ENCODE measurements around the gene NID1. TPM values are rescaled to one million over a fixed set of nuclear protein-coding genes. Genes with fewer than 3 reads are reported as not detected.

Gene NID1
- total RNA-seq, 5 donors from 2014 or later (not counting 1 experiment from before 2014, with no cell fraction given), result 0.05 to 0.50 (median 0.34) TPM; not detected in 1

DNA sequence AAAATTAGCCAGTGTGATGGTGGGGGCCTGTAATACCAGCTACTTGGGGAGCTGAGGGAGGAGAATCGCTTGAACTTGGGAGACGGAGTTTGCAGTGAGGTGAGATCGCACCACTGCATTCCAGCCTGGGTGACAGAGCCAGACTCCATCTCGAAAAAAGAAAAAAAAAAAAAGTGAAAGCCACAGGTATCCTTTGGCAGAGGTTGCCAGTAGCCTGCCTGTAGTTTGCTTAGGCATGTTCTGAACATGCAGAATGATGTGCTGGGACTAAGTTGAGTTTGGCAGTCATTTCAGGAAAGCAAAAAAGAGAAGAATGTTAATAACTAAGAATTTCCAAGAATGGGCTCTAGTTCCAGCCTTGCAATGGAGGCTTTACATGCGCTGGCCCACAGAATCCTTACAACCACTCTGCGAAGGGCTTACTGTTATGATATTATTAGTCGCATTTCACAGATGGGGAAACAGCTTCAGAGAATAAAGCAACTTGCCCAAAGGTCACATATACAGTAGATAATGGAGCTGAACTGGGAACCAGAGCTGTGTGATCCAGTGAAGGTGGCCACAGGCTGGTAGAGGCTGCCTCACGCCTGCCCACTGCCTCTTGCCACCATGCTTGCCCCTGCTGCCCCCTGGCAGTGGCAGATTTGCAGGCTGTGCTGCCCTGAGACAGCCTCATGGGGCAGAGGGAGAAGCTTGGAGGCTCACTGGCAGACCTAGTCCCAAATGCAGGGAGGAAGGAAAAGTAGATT lies 131.7 kb downstream of the NID1 start:
- no peaks in the 10 kb centered on the region for H3K9me3 ChIP-seq
- Mint-ChIP-seq H3K9me3 (no peaks in the 10 kb centered on the region), H3K36me3 (no peaks in the 10 kb centered on the region), H3K4me1 (peaks cover 15 to 32% (median 26%) of the 10 kb centered on the region in 3 donors), H3K4me3 (no peak overlapping the region), H3K27ac (no peak overlapping the region), H3K27me3 (no peaks in the 10 kb centered on the region)
- H3K27me3 ChIP-seq (replicated peaks in 1 of 2; ENCODE audit: control insufficient read depth in 2 of 2, extremely low read depth in 1 of 2, insufficient read depth in 2 of 2, low read length in 1 of 2), result no peaks in the 10 kb centered on the region
- DNase-seq (peak in 1 of 35 experiments; percentile 8), ATAC-seq (replicated peaks in 1 of 4) (no peak)
- POLR2A ChIA-PET, result no interaction called here
- WGBS (ENCODE audit: insufficient coverage), result 93% methylated on average over 5 of the region's 8 CpGs
- peaks cover 9 to 11% of the 10 kb centered on the region in 2 experiments for H3K4me1 ChIP-seq (ENCODE audit: control insufficient read depth in 1 of 2, extremely low read depth in 1 of 2, insufficient read depth in 2 of 2, low read length in 2 of 2)
- no peak overlapping the region for H3K4me3 ChIP-seq (ENCODE audit: control insufficient read depth in 1 of 2, extremely low read depth in 1 of 2, low read length in 1 of 2)
- H3K27ac ChIP-seq (ENCODE audit: low read length), result no peak overlapping the region
- no peaks in the 10 kb centered on the region for H3K36me3 ChIP-seq (ENCODE audit: control insufficient read depth in 2 of 2, extremely low read depth in 1 of 2, insufficient read depth in 1 of 2, low read length in 1 of 2)
- CTCF ChIA-PET, result interaction anchor here in 1 of 2 donors (1.7 kb wide), 1 partner anchor 39 kb away, joined by 4 read pairs; no protein-coding TSS in a partner anchor

- no peaks in the 10 kb centered on the region for H3K9me3 ChIP-seq
- H3K4me3 ChIP-seq (ENCODE audit: control insufficient read depth in 1 of 2, extremely low read depth in 1 of 2, low read length in 1 of 2), result no peak overlapping the region
- no peak overlapping the region for H3K4me3 Mint-ChIP-seq
- CTCF ChIA-PET, result no interaction called here
- 62% methylated on average over 8 of the region's 8 CpGs for WGBS (ENCODE audit: insufficient coverage)
- peaks cover 12 to 26% (median 26%) of the 10 kb centered on the region in 3 donors for H3K4me1 Mint-ChIP-seq
- peaks cover 6 to 9% of the 10 kb centered on the region in 2 experiments for H3K4me1 ChIP-seq (ENCODE audit: control insufficient read depth in 1 of 2, extremely low read depth in 1 of 2, insufficient read depth in 2 of 2, low read length in 2 of 2)
- ATAC-seq (replicated peaks in 1 of 4) (no peak), DNase-seq (no peak)
- no peak overlapping the region for H3K27ac ChIP-seq (ENCODE audit: low read length)
- H3K27me3 Mint-ChIP-seq, result no peaks in the 10 kb centered on the region
- POLR2A ChIA-PET, result interaction anchor here in 1 of 2 donors (0.6 kb wide), 1 partner anchor 33 kb away, joined by 3 read pairs; no protein-coding TSS in a partner anchor
- H3K36me3 ChIP-seq (ENCODE audit: control insufficient read depth in 2 of 2, extremely low read depth in 1 of 2, insufficient read depth in 1 of 2, low read length in 1 of 2), result no peaks in the 10 kb centered on the region
- H3K27ac Mint-ChIP-seq, result no peak overlapping the region
- no peaks in the 10 kb centered on the region for H3K9me3 Mint-ChIP-seq
- H3K27me3 ChIP-seq (replicated peaks in 1 of 2; ENCODE audit: control insufficient read depth in 2 of 2, extremely low read depth in 1 of 2, insufficient read depth in 2 of 2, low read length in 1 of 2), result no peaks in the 10 kb centered on the region
- no peaks in the 10 kb centered on the region for H3K36me3 Mint-ChIP-seq
Measured at GRCh38 chr1:235932090-235932510, 132.8 kb downstream of the NID1 start.

DNA sequence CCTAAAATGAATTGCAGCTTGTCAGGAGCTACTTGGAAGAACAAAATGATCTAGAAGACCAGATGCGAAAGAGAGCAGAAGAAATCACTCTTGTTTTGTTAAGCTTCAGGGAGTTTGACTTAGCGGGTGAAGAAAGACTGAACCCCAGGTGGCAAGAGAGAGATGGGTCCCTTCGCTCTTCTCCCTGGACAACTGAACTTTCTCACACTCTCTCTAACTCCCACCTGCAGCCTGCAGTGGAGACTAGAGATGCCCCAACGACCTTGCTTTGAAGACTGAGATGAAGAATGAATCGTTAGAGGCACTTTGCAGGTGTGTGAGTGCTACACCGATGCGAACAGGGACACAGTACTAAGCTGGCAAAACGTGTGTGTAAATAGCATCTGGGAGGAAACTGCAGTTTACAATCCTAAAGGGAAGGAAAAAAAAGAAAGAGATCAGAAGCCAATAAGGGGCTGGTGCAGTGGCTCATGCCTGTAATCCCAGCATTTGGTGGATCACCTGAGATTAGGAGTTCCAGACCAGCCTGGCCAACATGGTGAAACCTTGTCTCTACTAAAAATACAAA lies 133.6 kb downstream of the NID1 start:
- Histone ChIP-seq H3K4me1 (ENCODE audit: control insufficient read depth in 1 of 2, extremely low read depth in 1 of 2, insufficient read depth in 2 of 2, low read length in 2 of 2) (peaks cover 2 to 9% of the 10 kb centered on the region in 2 experiments), H3K36me3 (ENCODE audit: control insufficient read depth in 2 of 2, extremely low read depth in 1 of 2, insufficient read depth in 1 of 2, low read length in 1 of 2) (no peaks in the 10 kb centered on the region), H3K27ac (ENCODE audit: low read length) (no peak overlapping the region), H3K27me3 (replicated peaks in 1 of 2; ENCODE audit: control insufficient read depth in 2 of 2, extremely low read depth in 1 of 2, insufficient read depth in 2 of 2, low read length in 1 of 2) (no peaks in the 10 kb centered on the region), H3K9me3 (no peaks in the 10 kb centered on the region), H3K4me3 (ENCODE audit: control insufficient read depth in 1 of 2, extremely low read depth in 1 of 2, low read length in 1 of 2) (no peak overlapping the region)
- no peaks in the 10 kb centered on the region for H3K9me3 Mint-ChIP-seq
- H3K36me3 Mint-ChIP-seq, result no peaks in the 10 kb centered on the region
- peaks cover 11 to 25% (median 24%) of the 10 kb centered on the region in 3 donors for H3K4me1 Mint-ChIP-seq
- WGBS (ENCODE audit: insufficient coverage), result 70% methylated on average over 5 of the region's 8 CpGs
- peak overlapping the region; percentile 17 to 56 for H3K27ac Mint-ChIP-seq
- CTCF ChIA-PET, result no interaction called here
- no peaks in the 10 kb centered on the region for H3K27me3 Mint-ChIP-seq
- DNase-seq (no peak), ATAC-seq (replicated peaks in 1 of 4) (no peak)
- H3K4me3 Mint-ChIP-seq, result no peak overlapping the region
- POLR2A ChIA-PET, result interaction anchor here in 1 of 2 donors (0.6 kb wide), 1 partner anchor 32 kb away, joined by 3 read pairs; no protein-coding TSS in a partner anchor

GRCh38 chr1:235930543-235930942 lies 134.3 kb downstream of the NID1 start:
- H3K27me3 Mint-ChIP-seq, result no peaks in the 10 kb centered on the region
- POLR2A ChIA-PET, result no interaction called here

DNA sequence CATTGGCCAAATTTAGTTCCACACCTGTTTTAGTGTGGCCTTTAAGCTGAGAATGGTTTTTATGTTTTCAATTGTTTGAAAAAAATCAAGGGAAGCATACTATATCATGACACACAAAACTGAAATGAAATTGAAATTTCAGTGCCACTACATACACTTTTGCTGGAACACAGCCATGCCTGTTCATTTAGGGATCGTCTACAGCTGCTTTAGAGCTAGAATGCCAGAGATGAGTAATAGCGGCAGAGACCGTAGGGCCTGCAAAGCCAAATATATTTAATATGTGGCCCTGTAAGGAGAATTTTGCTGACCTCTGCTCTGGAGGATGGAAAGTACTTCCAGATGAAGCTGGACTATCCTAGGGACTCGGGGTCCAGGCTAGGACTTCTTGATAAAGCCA lies 135.7 kb downstream of the NID1 start:
- Mint-ChIP-seq H3K27ac (no peak overlapping the region), H3K27me3 (no peaks in the 10 kb centered on the region), H3K9me3 (no peaks in the 10 kb centered on the region), H3K4me1 (peaks cover 9 to 25% (median 20%) of the 10 kb centered on the region in 3 donors), H3K36me3 (no peaks in the 10 kb centered on the region), H3K4me3 (no peak overlapping the region)
- DNase-seq (no peak), ATAC-seq (replicated peaks in 1 of 4) (no peak)
- no peak overlapping the region for H3K27ac ChIP-seq (ENCODE audit: low read length)
- H3K4me3 ChIP-seq (ENCODE audit: control insufficient read depth in 1 of 2, extremely low read depth in 1 of 2, low read length in 1 of 2), result no peak overlapping the region
- POLR2A ChIA-PET, result interaction anchor here in 1 of 2 donors (0.6 kb wide), 1 partner anchor 564 kb away, joined by 4 read pairs; no protein-coding TSS in a partner anchor
- no peaks in the 10 kb centered on the region for H3K9me3 ChIP-seq
- H3K4me1 ChIP-seq (ENCODE audit: control insufficient read depth in 1 of 2, extremely low read depth in 1 of 2, insufficient read depth in 2 of 2, low read length in 2 of 2), result peaks cover 4 to 9% of the 10 kb centered on the region in 2 experiments
- no CpG with 5 or more reads among the region's 4 CpGs for WGBS (ENCODE audit: insufficient coverage)
- CTCF ChIA-PET, result interaction anchor here in 1 of 2 donors (0.6 kb wide), 1 partner anchor 35 kb away, joined by 3 read pairs; no protein-coding TSS in a partner anchor
- no peaks in the 10 kb centered on the region for H3K27me3 ChIP-seq (replicated peaks in 1 of 2; ENCODE audit: control insufficient read depth in 2 of 2, extremely low read depth in 1 of 2, insufficient read depth in 2 of 2, low read length in 1 of 2)
- no peaks in the 10 kb centered on the region for H3K36me3 ChIP-seq (ENCODE audit: control insufficient read depth in 2 of 2, extremely low read depth in 1 of 2, insufficient read depth in 1 of 2, low read length in 1 of 2)

More at GRCh38 chr1:235930543-235930942, 134.3 kb downstream of the NID1 start:
- no peak for DNase-seq
- no peak overlapping the region for H3K27ac ChIP-seq (ENCODE audit: low read length)
- no peaks in the 10 kb centered on the region for H3K36me3 ChIP-seq (ENCODE audit: control insufficient read depth in 2 of 2, extremely low read depth in 1 of 2, insufficient read depth in 1 of 2, low read length in 1 of 2)
- no CpG with 5 or more reads among the region's 8 CpGs for WGBS (ENCODE audit: insufficient coverage)
- Mint-ChIP-seq H3K4me1 (peaks cover 4 to 20% (median 18%) of the 10 kb centered on the region in 3 donors), H3K27ac (no peak overlapping the region), H3K9me3 (no peaks in the 10 kb centered on the region), H3K4me3 (no peak overlapping the region), H3K36me3 (no peaks in the 10 kb centered on the region)
- CTCF ChIA-PET, result no interaction called here
- peaks cover 0 to 6% of the 10 kb centered on the region in 2 experiments for H3K4me1 ChIP-seq (ENCODE audit: control insufficient read depth in 1 of 2, extremely low read depth in 1 of 2, insufficient read depth in 2 of 2, low read length in 2 of 2)
- H3K27me3 ChIP-seq (replicated peaks in 1 of 2; ENCODE audit: control insufficient read depth in 2 of 2, extremely low read depth in 1 of 2, insufficient read depth in 2 of 2, low read length in 1 of 2), result no peaks in the 10 kb centered on the region
- H3K9me3 ChIP-seq, result no peaks in the 10 kb centered on the region
- H3K4me3 ChIP-seq (ENCODE audit: control insufficient read depth in 1 of 2, extremely low read depth in 1 of 2, low read length in 1 of 2), result no peak overlapping the region
- ATAC-seq (replicated peaks in 1 of 4), result no peak

GRCh38 chr1:235928197-235928596 lies 136.7 kb downstream of the NID1 start:
- Histone ChIP-seq H3K36me3 (ENCODE audit: control insufficient read depth in 2 of 2, extremely low read depth in 1 of 2, insufficient read depth in 1 of 2, low read length in 1 of 2) (no peaks in the 10 kb centered on the region), H3K27me3 (replicated peaks in 1 of 2; ENCODE audit: control insufficient read depth in 2 of 2, extremely low read depth in 1 of 2, insufficient read depth in 2 of 2, low read length in 1 of 2) (no peaks in the 10 kb centered on the region), H3K4me1 (ENCODE audit: control insufficient read depth in 1 of 2, extremely low read depth in 1 of 2, insufficient read depth in 2 of 2, low read length in 2 of 2) (peaks cover 14 to 15% of the 10 kb centered on the region in 2 experiments), H3K9me3 (no peaks in the 10 kb centered on the region), H3K27ac (ENCODE audit: low read length) (no peak overlapping the region), H3K4me3 (ENCODE audit: control insufficient read depth in 1 of 2, extremely low read depth in 1 of 2, low read length in 1 of 2) (no peak overlapping the region)
- H3K36me3 Mint-ChIP-seq, result no peaks in the 10 kb centered on the region
- ChIA-PET POLR2A (interaction anchor here in 1 of 2 donors (0.6 kb wide), 1 partner anchor 50 kb away, joined by 3 read pairs; no protein-coding TSS in a partner anchor), CTCF (no interaction called here)
- no peaks in the 10 kb centered on the region for H3K27me3 Mint-ChIP-seq
- peaks cover 19 to 31% (median 30%) of the 10 kb centered on the region in 3 donors for H3K4me1 Mint-ChIP-seq
- H3K4me3 Mint-ChIP-seq, result no peak overlapping the region
- H3K9me3 Mint-ChIP-seq, result no peaks in the 10 kb centered on the region
- DNase-seq (no peak), ATAC-seq (replicated peaks in 1 of 4) (no peak)
- no peak overlapping the region for H3K27ac Mint-ChIP-seq
- no CpG with 5 or more reads among the region's 2 CpGs for WGBS (ENCODE audit: insufficient coverage)

Measured in T-cell (primary cell).